PC-9 (cell line): ENCODE measurements around the gene MEX3C. TPM values are rescaled to one million over a fixed set of nuclear protein-coding genes. Genes with fewer than 3 reads are reported as not detected.

ENCODE experiments used
- BruUV-seq: library from RNA; stranded (reverse); fragments of 400-500 nt; replicated peaks from 2 replicates; lab custom pipeline; 2021; lab: Mats Ljungman, UMichigan
- CTCF ChIA-PET: fragments of 300-600 bp; sonication (Branson Sonifier 250); formaldehyde crosslinking; loops from one replicate; lab custom pipeline; 2022; ENCODE audit warnings: antibody characterized with exemption; lab: Charles Lee
- POLR2A ChIA-PET: fragments of 300-600 bp; sonication (Branson Sonifier 250); formaldehyde crosslinking; loops from one replicate; lab custom pipeline; 2022; ENCODE audit warnings: antibody characterized with exemption; ENCODE audit not compliant: unreplicated experiment; lab: Charles Lee
- DNase-seq, 2 experiments: peaks; one replicate each; pipeline versions ENCODE4 v3.0.0 to v3.0.0-alpha.2; 2015 to 2022; ENCODE audit warnings: mixed read lengths in 1 of 2
- H2AFZ ChIP-seq: fragments of 200-600 bp; sonication (generic); 2 replicates; pipeline ENCODE4 v1.8.1; 2017; ENCODE audit warnings: antibody characterized with exemption
- H3F3A ChIP-seq: fragments of 200-600 bp; sonication (generic); 2 replicates; pipeline ENCODE4 v1.8.1; 2017; ENCODE audit warnings: antibody characterized with exemption, mild to moderate bottlenecking, low read depth; ENCODE audit not compliant: insufficient read depth
- H3K27ac ChIP-seq: fragments of 200-600 bp; sonication (generic); 2 replicates; pipeline ENCODE4 v1.6.1; 2016; ENCODE audit warnings: mixed run types
- H3K27me3 ChIP-seq: fragments of 200-600 bp; sonication (generic); 2 replicates; pipeline ENCODE4 v1.6.1; 2016; ENCODE audit warnings: low read depth, mixed run types; ENCODE audit not compliant: insufficient read depth
- H3K36me3 ChIP-seq: fragments of 200-600 bp; sonication (generic); 2 replicates; pipeline ENCODE4 v1.6.1; 2016; ENCODE audit warnings: low read depth, mixed run types
- H3K4me1 ChIP-seq: fragments of 200-600 bp; sonication (generic); replicated peaks from 2 replicates; pipeline ENCODE4 v1.6.1; 2016; ENCODE audit warnings: mixed run types; ENCODE audit not compliant: insufficient read depth
- H3K4me2 ChIP-seq: fragments of 200-600 bp; sonication (generic); 2 replicates; pipeline ENCODE4 v1.6.1; 2017; ENCODE audit warnings: mixed run types
- H3K4me3 ChIP-seq: fragments of 200-600 bp; sonication (generic); 2 replicates; pipeline ENCODE4 v1.6.1; 2016; ENCODE audit warnings: mixed run types
- H3K79me2 ChIP-seq: fragments of 200-600 bp; sonication (generic); 2 replicates; pipeline ENCODE4 v1.6.1; 2017; ENCODE audit warnings: low read depth, mixed run types
- H3K9me2 ChIP-seq: fragments of 200-600 bp; sonication (generic); 2 replicates; pipeline ENCODE4 v1.8.1; 2017; ENCODE audit warnings: mild to moderate bottlenecking; ENCODE audit not compliant: insufficient read depth
- H3K9me3 ChIP-seq: fragments of 200-600 bp; sonication (generic); 2 replicates; pipeline ENCODE4 v1.8.1; 2016; ENCODE audit warnings: low read depth; ENCODE audit not compliant: insufficient read depth
- H4K20me1 ChIP-seq: fragments of 200-600 bp; sonication (generic); 2 replicates; pipeline ENCODE4 v1.8.1; 2017; ENCODE audit not compliant: insufficient read depth
- CTCF ChIP-seq: fragments of 200-600 bp; sonication (generic); conservative IDR thresholded peaks from 2 replicates; pipeline ENCODE4 v1.6.1; 2017; ENCODE audit warnings: mixed run types, antibody characterized with exemption, mild to moderate bottlenecking, moderate library complexity
- EZH2 ChIP-seq: fragments of 200-600 bp; sonication (generic); IDR thresholded peaks from 2 replicates; pipeline ENCODE4 v1.8.0; 2017; ENCODE audit warnings: antibody characterized with exemption, low read depth
- intact Hi-C: fragments of 100-400 bp; cut with micrococcal nuclease; formaldehyde crosslinking; loops from one replicate; pipeline ENCODE4 v1.10.0; 2022; ENCODE audit not compliant: unreplicated experiment
- total RNA-seq: library from RNA; stranded (reverse); gene quantifications from 2 replicates; pipeline ENCODE4 v1.2.3, GENCODE V29; 2021

MEX3C gene
- total RNA-seq, 1 experiment from 2014 or later: 26.2 TPM

- Histone ChIP-seq H3K79me2 (no peaks in the 10 kb centered on the region), H3K36me3 (no peaks in the 10 kb centered on the region), H3K4me2 (no peak overlapping the region), H3K4me1 (no peaks in the 10 kb centered on the region), H4K20me1 (no peaks in the 10 kb centered on the region), H3K4me3 (no peak overlapping the region), H2AFZ (no peak overlapping the region), H3K9me2 (no peaks in the 10 kb centered on the region), H3K27me3 (no peaks in the 10 kb centered on the region), H3F3A (no peaks in the 10 kb centered on the region), H3K9me3 (no peaks in the 10 kb centered on the region; the same call in 1 of the 2 replicates), H3K27ac (no peak overlapping the region)
- intact Hi-C loops: no loop called here
- ChIA-PET POLR2A (no interaction called here), CTCF (no interaction called here)
- TF ChIP-seq EZH2: no peak
- TF ChIP-seq CTCF: no peak
- BruUV-seq: no TSS peak
- DNase-seq: no peak
These were observed 40.3 kb downstream of the MEX3C start for GRCh38 chr18:51157215-51157614.

- H3K9me3 ChIP-seq: no peaks in the 10 kb centered on the region; the same call in 1 of the 2 replicates
- H3K27ac ChIP-seq: no peak overlapping the region
- no peak overlapping the region for H2AFZ ChIP-seq
- H3K79me2 ChIP-seq: no peaks in the 10 kb centered on the region
- peaks cover 13% of the 10 kb centered on the region for H3K4me1 ChIP-seq
- peaks cover 6% of the 10 kb centered on the region; the same call in 1 of the 2 replicates for H3F3A ChIP-seq
- no peaks in the 10 kb centered on the region for H3K9me2 ChIP-seq
- intact Hi-C loops: no loop called here
- H3K27me3 ChIP-seq: no peaks in the 10 kb centered on the region
- POLR2A ChIA-PET: no interaction called here
- H3K4me2 ChIP-seq: no peak overlapping the region
- H4K20me1 ChIP-seq: no peaks in the 10 kb centered on the region
- TF ChIP-seq EZH2: no peak
- no peak for TF ChIP-seq CTCF
- H3K36me3 ChIP-seq: no peaks in the 10 kb centered on the region
- DNase-seq: no peak
- H3K4me3 ChIP-seq: no peak overlapping the region
- no TSS peak for BruUV-seq
- CTCF ChIA-PET: no interaction called here
These were observed 42.9 kb downstream of the MEX3C start for GRCh38 chr18:51154431-51155063.

GRCh38 chr18:51153659-51154371 is 43.7 kb downstream of the MEX3C start:
- Histone ChIP-seq H3K9me3 (no peaks in the 10 kb centered on the region; the same call in 1 of the 2 replicates), H3K36me3 (no peaks in the 10 kb centered on the region), H3K9me2 (no peaks in the 10 kb centered on the region), H3K4me1 (peaks cover 16% of the 10 kb centered on the region), H3K4me2 (no peak overlapping the region), H3K79me2 (no peaks in the 10 kb centered on the region), H3K27ac (no peak overlapping the region), H3K27me3 (no peaks in the 10 kb centered on the region), H4K20me1 (no peaks in the 10 kb centered on the region), H3F3A (peaks cover 10% of the 10 kb centered on the region; the same call in 1 of the 2 replicates), H3K4me3 (no peak overlapping the region), H2AFZ (no peak overlapping the region)
- POLR2A ChIA-PET: no interaction called here
- no peak for TF ChIP-seq CTCF
- no peak for DNase-seq
- no TSS peak for BruUV-seq
- CTCF ChIA-PET: no interaction called here
- intact Hi-C loops: no loop called here
